ENCODE data around the gene PDILT. TPM values are rescaled to one million over a fixed set of nuclear protein-coding genes. Genes with fewer than 3 reads are reported as not detected.

Gene PDILT
- total RNA-seq, 1 donor: not detected

DNA sequence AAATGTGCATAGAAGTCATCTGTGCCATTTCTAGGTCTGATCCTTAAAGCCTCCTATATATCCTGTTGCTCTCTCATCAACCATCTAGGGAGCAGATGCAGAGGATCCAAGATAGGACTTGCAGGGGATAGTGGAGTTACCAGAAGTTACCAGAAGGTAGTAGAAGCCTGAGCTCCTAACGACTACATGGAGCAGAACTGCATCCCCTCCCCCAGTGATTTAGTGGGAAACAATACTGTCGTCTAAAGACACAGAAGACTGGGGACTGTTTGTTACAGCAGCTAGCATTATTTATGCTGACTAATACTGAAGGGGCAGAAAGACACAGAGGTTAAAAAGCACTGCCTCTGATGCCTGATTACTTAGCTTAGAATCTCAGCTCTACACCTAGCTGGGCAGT lies 93.0 kb downstream of the PDILT start:
- H4K20me1 ChIP-seq (ENCODE audit: insufficient read depth, low read length): no peaks in the 10 kb centered on the region
- H3K79me2 ChIP-seq (ENCODE audit: insufficient read depth, low read length): no peaks in the 10 kb centered on the region
- H3K4me3 ChIP-seq (ENCODE audit: insufficient read depth, low read length): no peak overlapping the region
- no peaks in the 10 kb centered on the region for H3K4me1 ChIP-seq (ENCODE audit: insufficient read depth, low read length)
- no peaks in the 10 kb centered on the region for H3K36me3 ChIP-seq (ENCODE audit: insufficient read depth, low read length)
- no peak overlapping the region for H3K4me2 ChIP-seq (ENCODE audit: insufficient read depth, low read length)
- H2AFZ ChIP-seq (ENCODE audit: low read length): no peak overlapping the region
- H3K27me3 ChIP-seq (ENCODE audit: insufficient read depth, low read length): no peaks in the 10 kb centered on the region
- no peak for DNase-seq (ENCODE audit: insufficient read length, low spot score, missing footprints)
- TF ChIP-seq, protein P1, sequence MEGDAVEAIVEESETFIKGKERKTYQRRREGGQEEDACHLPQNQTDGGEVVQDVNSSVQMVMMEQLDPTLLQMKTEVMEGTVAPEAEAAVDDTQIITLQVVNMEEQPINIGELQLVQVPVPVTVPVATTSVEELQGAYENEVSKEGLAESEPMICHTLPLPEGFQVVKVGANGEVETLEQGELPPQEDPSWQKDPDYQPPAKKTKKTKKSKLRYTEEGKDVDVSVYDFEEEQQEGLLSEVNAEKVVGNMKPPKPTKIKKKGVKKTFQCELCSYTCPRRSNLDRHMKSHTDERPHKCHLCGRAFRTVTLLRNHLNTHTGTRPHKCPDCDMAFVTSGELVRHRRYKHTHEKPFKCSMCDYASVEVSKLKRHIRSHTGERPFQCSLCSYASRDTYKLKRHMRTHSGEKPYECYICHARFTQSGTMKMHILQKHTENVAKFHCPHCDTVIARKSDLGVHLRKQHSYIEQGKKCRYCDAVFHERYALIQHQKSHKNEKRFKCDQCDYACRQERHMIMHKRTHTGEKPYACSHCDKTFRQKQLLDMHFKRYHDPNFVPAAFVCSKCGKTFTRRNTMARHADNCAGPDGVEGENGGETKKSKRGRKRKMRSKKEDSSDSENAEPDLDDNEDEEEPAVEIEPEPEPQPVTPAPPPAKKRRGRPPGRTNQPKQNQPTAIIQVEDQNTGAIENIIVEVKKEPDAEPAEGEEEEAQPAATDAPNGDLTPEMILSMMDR (IDR thresholded peaks at IDR 0.05; ENCODE audit: extremely low read depth, low read depth, low read length): no peak
- H3K27ac ChIP-seq (ENCODE audit: low read depth, low read length): no peak overlapping the region
- H3K9me3 ChIP-seq (ENCODE audit: low read depth, low read length): no peaks in the 10 kb centered on the region

DNA sequence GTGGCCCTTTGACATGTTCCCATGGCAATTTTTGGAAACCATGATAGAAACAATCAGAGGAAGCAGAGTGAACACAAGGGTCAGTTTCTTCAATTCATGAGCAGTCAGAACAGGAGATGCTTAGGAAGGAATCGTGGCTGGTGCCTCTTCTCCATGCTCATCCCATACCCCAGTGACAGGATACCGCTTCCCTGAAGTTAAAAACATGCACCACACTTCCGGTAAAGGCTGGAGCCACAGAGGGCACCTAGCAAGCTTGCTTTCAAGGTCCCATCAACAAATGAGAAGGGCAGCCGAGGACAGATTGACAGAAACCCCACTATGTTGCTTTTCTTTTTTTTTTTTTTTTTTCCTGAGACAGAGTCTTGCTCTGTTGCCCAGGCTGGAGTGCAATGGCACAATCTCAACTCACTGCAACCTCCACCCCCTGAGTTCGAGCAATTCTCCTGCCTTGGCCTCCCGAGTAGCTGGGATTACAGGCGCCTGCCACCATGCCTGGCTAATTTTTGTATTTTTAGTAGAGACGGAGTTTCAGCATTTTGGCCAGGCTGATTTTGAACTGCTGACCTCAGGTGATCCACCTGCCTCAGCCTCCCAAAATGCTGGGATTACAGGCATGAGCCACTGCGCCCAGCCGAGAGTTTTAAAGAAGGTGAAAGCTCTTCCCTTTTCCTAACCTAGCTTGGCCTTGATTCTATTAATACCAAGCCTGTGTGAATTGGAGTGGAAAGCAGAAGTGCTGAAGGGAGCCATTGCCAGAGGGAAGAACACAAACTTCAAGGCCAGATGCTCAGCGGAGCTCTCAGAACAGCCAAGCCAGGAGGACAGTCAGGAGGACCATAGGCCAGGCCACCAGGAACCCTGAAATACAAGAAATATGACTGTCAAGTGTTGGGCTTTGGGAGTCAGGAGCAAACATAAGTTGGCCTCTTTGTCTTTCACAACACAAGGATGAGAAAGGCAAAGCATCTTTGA lies 93.8 kb downstream of the PDILT start:
- no peak for DNase-seq (ENCODE audit: insufficient read length, low spot score, missing footprints)
- Histone ChIP-seq H3K4me1 (ENCODE audit: insufficient read depth, low read length) (no peaks in the 10 kb centered on the region), H2AFZ (ENCODE audit: low read length) (no peak overlapping the region), H3K4me2 (ENCODE audit: insufficient read depth, low read length) (no peak overlapping the region), H3K79me2 (ENCODE audit: insufficient read depth, low read length) (no peaks in the 10 kb centered on the region), H3K4me3 (ENCODE audit: insufficient read depth, low read length) (no peak overlapping the region), H4K20me1 (ENCODE audit: insufficient read depth, low read length) (no peaks in the 10 kb centered on the region), H3K36me3 (ENCODE audit: insufficient read depth, low read length) (no peaks in the 10 kb centered on the region), H3K27me3 (ENCODE audit: insufficient read depth, low read length) (no peaks in the 10 kb centered on the region), H3K9me3 (ENCODE audit: low read depth, low read length) (no peaks in the 10 kb centered on the region), H3K27ac (ENCODE audit: low read depth, low read length) (no peak overlapping the region)
- TF ChIP-seq, protein P1 (IDR thresholded peaks at IDR 0.05; ENCODE audit: extremely low read depth, low read depth, low read length): no peak

DNA sequence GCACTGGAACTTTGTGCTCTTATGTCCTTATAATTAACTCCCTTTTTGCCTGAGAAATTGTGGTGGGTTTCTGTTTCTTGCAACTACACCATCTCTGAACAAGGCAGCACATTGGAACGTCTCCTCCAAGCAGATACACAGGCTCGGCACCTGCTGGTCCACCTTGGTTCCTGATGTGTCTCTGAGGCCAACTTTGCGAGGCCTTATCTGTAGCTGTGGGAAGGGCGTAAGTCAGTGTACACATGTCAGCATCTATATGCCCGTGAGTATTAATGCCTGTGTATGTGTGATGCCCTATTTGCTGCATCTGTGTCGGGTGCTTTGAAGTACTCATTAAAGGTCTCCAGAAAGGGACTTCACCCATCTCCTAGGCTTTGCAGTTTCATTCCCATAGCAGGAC lies 94.8 kb downstream of the PDILT start:
- TF ChIP-seq, protein P1 (IDR thresholded peaks at IDR 0.05; ENCODE audit: extremely low read depth, low read depth, low read length): no peak
- H3K27ac ChIP-seq (ENCODE audit: low read depth, low read length): no peak overlapping the region
- no peaks in the 10 kb centered on the region for H3K9me3 ChIP-seq (ENCODE audit: low read depth, low read length)
- DNase-seq (ENCODE audit: insufficient read length, low spot score, missing footprints): no peak
- no peak overlapping the region for H2AFZ ChIP-seq (ENCODE audit: low read length)
- no peak overlapping the region for H3K4me3 ChIP-seq (ENCODE audit: insufficient read depth, low read length)
- H4K20me1 ChIP-seq (ENCODE audit: insufficient read depth, low read length): no peaks in the 10 kb centered on the region
- H3K4me2 ChIP-seq (ENCODE audit: insufficient read depth, low read length): no peak overlapping the region
- no peaks in the 10 kb centered on the region for H3K79me2 ChIP-seq (ENCODE audit: insufficient read depth, low read length)
- no peaks in the 10 kb centered on the region for H3K27me3 ChIP-seq (ENCODE audit: insufficient read depth, low read length)
- H3K36me3 ChIP-seq (ENCODE audit: insufficient read depth, low read length): no peaks in the 10 kb centered on the region
- no peaks in the 10 kb centered on the region for H3K4me1 ChIP-seq (ENCODE audit: insufficient read depth, low read length)

Other genes with a start within 250 kb of the PDILT start
- not detected in 2 replicates for gene GP2, start 77.2 kb downstream of the PDILT start, total RNA-seq
- gene UMOD, start 52.0 kb downstream of the PDILT start, total RNA-seq: not detected in 2 replicates
- gene ACSM5, start 4.8 kb upstream of the PDILT start, total RNA-seq: 11.9 and 14.4 TPM in 2 replicates
- not detected in 2 replicates for gene ACSM2A, start 46.8 kb upstream of the PDILT start, total RNA-seq
- not detected in 2 replicates for gene ACSM2B, start 171.6 kb upstream of the PDILT start, total RNA-seq